NCI-H2029 (cell line): Measurements from ENCODE around the gene MNX1.

Source experiments
- DNase-seq: peaks from one replicate; lab custom pipeline; 2025; lab: John Stamatoyannopoulos, UW

Gene MNX1

DNA sequence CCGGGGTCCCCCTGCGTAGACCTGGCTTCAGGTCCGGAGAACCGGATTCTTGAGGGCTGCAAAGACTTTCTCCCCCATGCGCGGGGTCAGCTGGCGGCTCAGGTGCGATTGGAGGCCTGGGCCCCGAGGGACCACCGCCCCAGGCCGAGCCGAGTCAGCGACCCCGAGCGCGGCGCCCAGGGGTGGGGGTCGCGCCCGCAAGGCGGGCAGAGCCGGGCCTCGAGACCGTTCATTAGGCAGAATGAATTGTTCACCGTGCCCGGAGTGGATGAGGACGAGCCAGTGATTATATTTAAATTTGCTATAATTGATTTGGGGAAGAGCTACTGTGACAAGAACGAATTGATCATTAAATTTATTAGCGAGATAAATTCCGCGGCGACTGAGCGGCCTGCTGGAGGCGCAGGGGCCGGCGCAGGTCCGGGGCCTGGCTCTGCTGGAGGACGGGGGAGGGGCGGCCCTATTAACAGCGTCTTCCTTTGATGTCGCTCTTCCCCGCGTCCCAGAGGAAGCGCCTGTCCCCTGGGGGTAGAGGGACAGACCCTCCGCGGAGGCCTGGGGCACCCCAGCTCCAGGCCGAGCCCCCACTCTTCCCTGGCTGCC lies 7.5 kb downstream of the MNX1 start:
- DNase-seq = no peak

DNA sequence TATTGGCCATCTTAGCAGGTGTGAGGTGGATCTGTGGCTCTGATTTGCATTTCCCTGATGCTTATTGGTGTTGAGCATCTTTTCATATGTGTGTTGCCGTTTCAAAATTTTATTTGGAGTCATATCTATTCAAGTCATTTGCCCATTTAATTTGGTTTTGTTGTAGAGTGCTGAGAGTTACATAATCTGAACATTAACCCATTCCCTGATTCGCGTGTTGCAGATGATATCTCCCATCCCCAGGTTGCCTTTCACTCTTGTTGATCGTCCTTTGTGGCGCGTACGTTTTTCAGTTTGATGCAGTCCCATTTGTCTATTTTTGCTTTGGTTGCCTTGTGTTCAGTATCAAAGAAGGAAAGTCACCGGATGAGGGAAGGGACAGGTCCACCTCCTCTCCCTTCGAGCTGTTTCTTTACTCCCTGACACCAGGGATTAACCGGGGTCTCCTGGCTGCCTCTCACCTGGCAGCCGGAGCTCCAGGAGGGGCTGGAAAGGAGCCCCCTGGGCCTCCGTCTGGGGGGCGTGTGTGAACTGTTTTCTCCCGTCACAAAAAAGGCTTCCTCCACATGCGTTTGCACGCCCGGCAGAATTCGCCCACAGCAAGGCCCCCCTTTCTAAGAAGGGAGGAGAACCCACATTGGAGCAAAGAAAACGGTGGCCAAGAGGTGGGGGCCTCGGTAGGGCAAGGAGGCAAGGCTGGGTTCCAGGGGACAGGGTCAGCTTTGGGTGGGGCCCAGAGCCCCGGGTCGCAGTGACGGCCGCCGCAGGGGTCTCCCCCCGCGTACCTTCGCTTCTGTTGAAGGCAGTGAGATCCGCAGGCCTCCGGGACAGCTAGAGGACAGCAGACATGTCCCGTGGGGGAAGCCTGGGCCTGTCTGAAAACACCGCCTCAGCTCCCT lies 8.3 kb downstream of the MNX1 start:
- DNase-seq = no peak

DNA sequence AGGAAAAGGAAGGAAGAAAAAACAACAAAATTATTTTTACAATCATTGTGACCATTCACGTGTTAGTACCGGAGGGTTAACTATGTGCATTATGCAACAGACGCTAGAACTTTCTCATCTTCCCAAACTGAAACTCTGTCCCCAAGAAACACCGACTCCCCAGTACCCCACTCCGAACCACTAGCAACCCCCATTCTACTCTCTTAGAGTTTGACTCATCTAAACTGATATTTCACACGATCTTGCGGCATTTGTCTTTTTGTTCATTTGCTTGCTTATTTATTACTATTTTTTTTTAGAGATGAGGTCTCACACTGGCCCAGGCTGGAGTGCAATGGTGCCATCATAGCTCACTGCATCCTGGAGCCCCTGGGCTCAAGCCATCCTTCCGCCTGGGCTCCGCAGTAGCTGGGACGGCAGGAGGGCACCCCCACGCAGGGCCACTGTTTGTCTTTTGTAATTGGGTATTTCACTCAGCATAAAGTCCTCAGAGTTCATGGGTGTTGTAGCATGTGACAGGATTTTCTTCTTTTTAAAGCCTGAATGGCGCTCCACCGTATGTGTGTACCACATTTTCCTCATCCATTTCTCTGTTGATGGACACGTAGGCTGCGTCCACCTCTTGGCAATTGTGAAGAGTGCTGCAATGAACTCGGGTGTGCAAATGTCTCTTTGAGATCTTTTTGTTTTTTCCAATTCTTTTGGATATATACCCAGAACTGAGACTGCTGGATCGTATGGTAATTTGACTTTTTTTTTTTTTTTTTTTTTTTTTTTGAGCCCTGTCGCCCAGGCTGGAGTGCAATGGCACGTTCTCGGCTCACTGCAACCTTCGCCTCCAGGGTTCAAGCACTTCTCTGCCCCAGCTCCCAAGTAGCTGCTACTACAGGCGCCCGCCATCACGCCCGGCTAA lies 9.5 kb downstream of the MNX1 start:
- DNase-seq = no peak

DNA sequence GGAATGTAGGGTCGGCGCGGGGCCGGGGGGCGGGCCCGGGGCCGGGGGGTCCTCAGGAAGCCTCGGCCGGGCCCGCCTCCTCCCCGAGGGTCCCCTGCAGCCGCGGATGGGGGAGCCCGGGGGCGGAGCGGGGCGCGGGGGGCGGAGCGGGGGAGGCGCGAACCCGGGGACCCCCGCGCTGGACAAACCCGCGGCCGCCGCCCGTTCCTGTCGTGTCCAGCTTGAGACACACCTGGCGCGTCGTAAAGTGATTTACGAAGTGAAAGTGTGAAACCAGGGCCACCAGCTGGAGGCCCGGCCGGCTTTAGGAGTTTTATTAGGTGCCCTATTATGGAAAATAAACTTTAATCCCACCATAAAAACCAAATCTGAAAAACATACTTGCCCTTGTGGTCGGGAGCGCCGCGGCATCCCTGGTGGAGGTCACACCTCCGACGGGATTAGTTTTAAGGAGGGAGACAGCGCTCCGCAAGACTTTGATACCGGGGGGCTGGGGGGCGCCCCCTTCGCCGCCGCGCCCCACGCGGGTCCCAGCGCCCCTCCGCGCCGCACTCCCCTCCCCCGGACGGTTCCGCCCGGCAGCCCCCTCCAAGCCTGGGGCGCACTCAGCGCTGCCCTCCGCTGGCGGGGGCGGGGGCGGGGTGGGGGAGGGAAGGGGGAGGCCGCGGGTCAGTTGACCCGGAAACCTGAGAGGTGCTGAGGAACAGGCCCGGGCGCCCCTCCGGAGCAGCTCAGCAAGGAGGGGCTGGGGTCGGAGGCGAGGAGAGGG lies 10.3 kb downstream of the MNX1 start:
- DNase-seq = peak; percentile 16

DNA sequence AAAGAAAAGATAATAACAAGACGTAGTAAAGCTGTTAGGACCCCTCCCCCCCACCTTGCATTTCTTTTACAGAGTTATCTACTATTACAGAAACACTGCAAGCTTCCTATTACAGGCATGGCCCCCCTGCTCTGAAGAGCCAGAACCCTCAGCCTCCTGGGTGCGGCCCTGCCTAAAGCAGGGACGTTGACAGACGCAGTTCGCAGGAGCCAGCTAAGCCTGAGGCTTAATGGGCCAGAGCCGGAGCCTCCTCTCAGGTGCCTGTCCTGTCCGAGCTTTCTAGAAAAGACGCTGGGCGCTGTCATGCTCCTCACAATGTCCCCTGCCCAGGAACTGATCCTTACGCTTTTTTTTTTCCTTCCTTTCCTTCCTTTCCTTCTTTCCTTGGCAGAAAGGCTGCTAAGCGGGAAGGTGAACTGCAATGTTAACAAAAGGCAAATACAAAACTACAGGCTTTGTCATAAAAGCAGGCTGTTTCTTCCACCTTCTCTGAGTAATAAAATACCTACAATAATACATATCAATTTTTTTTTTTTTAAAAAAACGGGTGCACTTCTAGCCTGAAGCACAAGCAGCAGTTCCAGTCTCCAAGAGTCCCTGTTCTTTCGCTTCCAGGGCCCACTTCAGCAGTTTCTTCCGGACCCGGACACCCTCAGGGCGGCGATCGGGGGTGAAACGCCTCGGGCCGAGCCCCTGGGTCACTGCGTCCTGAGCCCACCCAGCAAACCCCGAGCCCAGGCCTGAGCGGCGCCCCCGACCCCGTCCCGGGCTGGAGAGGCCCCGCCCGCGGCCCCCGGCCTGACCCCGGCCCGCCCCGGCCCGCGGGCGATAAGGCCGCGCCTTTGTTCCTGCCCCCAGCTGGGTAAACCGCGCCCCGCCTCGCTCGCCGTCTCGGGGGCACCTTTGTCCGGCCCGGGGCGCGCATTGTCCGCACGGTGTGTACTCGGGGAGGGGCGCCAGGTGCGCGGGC lies 11.2 kb downstream of the MNX1 start:
- DNase-seq = no peak

DNA sequence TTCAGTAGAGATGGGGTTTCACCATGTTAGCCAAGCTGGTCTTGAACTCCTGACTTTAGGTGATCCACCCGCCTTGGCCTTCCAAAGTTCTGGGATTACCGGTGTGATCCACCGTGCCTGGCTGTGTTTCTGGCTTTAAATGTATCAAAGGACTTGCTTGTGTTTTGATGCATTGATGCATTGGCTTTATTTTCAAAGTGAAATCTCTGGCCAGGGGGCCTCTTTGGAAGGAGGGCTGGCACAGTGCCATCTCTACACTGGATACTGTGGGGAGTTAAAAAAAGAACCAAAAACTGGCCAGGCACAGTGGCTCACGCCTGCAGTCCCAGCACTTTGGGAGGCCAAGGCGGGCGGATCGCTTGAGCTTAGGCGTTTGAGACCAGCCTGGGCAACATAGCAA lies 16.0 kb downstream of the MNX1 start:
- no peak for DNase-seq

DNA sequence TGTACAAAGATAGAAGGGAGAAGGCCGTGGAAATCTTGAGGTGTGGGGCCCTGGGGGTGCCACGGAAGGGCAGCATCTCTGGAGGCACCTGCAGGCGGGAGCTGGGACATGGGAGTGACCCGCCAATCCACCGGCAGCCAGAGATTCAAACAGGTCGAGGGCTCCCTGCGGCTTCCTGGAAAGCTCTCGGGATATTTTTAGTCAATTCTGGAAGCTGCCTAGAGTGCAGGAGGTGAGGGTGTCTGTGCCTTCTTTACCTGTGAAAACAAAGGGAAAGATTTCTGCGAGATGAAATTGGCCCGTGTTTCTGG lies 16.6 kb downstream of the MNX1 start:
- no peak for DNase-seq

DNA sequence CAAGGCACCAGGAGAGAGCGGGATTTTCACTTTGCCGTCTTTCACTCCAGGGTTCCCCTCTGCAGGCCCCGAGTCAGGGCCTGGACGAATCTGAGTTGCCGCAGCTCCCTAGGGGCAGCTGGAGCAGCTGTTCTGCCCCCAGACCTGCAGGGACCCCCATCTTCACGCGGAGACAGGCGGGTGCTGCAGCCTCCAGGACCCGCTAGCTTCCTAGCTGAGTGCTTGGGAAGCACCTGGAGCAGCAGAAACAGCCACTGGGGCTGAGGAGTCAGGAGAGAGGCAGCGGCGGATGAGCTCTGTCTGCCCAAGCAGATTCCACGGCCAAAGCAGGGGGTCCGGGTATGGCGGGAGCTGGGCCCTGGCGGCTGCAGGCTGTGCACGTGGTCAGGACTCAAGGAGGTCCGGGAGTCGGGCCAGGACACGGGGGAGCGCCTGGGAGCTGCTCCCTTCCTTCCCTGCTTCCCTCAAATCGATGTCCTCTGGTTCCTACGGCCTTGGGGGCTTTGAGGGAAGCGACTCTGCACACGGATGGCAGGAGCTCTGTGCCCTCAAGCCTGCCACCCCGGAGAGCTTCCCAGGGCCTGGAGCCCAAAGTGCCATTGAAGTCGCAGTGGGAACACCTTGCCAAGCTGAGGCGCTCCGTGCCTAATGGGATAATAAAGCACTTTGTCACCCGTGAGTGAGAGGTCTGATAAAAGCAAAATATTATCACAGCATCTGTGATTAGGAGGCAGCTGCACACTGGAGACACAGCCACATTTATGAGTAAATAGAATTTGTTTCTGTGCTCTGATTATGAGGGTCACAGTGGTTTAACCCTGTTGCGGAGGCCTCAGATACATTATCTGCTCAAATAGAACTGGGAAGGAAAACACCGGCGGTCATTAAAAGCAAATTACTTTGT lies 17.2 kb downstream of the MNX1 start:
- DNase-seq = no peak

DNA sequence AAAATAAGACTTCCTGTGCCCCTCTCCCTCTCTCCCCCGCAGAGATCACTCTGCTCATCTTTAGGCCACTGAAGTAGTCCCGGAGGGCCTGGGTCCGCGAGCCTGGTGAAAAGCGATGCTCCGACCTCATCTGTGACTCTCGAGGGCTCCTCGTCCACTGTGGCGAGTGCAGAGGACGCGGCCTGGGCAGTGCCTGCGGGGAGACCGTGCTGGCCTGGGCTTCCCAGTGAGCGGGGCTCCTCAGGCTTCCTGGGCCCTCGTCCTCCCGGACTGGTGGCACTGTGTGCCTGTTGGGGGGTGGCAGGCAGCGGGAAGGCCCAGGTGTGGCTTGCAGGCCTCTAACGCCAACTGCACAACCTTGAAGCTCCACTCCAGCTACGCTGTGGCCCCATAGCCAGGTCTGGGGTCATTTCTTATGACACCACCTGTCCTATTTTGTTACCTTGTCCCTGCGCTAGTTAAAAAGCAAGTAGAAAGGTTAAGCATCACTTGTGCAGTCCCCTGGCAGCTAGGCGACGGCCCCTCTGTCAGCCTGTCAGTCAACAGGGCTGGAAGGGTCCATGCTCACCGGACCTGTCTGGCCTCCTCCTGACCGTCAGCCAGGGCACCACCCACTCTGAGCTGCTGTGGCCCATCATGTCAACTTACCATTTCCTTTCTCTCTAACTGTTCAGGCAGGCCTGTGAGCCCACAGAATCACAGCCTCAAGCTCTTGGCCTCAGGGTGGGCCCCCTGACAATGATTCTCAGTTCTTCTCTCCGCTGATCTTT lies 20.5 kb downstream of the MNX1 start:
- no peak for DNase-seq

DNA sequence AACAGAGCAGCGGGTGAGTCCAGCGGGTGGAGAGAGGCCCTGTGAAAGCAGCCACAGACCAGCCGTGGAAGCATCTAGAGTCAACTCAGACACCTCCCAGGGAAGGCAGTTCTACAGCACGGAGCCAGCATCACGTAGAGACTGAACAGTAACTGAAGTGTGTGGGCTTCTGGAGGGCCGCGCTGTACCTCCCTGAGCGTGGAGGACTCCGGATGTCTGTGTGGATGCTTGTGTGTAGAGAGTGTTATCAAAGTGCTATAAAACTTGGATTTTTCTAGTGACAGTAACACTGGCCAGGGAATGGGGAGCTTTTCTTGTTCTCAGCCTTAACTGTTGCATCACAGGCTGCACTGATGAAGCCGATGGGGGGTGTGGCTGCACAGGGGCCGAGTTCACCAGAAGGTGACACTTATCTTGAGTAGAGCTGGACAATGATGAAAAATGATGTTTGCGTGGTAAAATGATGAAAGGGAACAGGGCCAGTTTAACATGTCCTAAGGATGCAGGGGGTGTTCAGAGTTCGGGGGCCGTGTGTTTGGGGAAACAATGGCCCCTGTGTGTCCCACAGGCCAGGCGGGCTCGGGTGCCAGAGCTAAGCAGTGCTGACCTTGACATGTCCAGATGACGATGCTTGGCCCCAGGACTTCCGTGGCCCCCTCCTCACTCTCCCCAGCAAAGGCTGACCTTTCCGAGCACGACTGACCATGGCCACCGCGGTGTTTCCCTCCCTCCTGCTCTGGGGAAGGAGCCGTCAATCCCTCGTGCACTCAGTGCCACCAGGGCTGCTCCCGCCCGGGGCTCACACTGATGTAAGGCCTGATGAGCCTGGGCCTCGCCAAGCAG lies 21.9 kb downstream of the MNX1 start:
- no peak for DNase-seq

DNA sequence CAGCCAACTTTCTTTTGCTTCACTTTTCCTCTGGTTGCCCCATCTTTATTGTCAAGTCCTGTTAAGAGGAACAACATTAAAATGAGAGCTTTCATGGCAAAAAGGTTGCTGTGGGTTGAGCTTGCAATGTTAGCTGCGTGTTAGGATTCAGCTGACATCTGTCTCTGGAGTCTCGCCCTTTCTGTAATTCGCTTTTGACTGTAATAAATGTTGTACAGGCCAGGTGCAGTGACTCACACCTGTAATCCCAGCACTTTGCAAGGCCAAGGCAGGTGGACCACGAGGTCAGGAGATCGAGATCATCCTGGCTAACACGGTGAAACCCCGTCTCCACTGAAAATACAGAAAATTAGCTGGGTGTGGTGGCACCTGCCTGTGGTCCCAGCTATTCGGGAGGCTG lies 24.1 kb downstream of the MNX1 start:
- DNase-seq = no peak

DNA sequence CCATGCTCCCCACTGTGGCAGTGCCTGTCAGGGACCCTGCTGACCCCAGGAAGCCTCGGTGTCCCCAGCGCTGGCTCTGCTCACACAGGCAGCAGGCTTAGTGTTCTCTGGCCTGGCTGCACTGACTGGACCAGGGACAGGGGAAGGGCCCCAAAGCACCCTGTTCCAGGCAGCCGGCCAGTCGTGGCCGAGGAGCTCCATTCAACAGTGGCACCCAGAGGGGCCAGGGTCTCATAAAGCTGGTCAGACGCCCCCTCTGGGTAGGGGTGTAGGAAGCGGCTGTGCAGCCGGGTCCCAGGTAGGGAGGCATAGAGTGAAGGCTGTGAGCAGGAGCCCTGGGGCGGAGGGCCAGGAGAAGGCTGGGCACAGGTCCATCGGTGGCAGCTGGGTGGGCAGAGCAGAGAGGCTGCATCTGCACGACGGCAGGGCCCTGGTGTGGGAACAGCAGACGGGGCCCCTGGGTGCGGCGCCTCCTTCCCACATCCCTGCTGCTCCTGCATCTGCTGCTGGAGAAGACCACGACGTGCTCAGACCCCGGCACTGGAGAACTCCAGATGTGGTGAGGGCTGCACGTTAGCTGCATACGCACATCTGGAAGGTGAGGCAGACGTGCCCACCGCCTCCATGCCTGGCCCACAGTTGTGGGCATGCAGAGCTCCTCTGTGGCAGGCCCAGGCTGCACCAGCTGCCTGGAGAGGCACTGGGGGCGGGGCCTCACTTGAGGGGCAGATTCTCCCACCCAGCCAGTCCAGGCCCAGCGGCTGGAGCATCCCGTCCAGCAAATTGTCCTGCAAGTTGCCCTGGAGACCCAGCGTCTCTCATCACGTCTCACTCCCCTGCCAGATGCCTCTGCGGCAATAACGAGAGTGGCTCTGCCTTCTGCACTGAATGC lies 25.1 kb downstream of the MNX1 start:
- DNase-seq = no peak

DNA sequence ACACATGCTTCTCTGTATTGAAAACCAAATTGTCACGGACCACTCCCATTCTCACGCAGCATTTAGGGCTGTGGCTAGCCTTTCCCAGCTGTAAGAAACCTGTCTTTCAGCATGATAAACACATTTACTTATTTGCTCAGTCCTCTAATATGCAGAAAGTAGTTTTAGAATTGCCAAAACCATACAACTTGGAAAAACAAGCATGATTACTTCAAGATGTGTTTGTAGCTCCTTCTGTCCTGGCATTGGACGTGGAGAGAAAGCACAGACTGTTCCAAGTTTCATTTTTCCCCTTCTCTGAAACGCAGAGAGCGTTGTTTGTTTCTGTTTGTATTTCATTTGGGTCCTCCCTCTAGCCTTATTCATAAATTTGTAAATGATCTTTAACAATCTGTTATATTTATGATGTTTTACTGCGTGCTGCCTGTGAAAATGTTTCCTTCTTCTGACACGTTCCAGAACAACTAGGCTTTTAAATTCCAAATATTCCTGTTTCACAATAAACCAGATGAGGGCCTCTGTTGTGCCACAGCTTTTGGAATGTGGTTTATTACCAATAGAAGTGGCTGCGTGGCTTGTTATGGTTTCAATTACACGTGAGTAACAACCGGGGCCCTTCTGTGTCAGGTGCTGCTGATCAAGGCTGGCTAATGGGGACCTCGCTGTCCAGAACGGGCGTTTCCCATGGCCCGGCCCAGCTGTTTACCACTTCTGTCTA lies 26.1 kb downstream of the MNX1 start:
- no peak for DNase-seq

DNA sequence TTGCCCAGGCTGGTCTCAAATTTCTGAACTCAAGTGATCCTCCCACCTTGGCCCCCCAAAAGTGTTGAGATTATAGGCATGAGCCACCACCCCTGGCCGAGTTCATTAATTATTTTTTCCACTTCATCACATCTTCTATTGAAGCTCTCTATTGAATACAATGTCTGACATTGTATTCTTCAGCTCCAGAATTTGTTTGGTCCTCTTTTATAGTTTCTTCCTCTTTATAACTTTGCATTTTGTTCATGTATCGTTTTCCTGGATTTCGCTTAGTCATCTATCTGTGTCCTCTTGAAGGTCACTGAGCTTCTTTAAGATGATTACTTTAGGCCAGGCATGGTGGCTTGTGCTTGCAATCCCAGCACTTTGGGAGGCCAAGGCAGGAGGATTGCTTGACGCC lies 30.8 kb downstream of the MNX1 start:
- no peak for DNase-seq

DNA sequence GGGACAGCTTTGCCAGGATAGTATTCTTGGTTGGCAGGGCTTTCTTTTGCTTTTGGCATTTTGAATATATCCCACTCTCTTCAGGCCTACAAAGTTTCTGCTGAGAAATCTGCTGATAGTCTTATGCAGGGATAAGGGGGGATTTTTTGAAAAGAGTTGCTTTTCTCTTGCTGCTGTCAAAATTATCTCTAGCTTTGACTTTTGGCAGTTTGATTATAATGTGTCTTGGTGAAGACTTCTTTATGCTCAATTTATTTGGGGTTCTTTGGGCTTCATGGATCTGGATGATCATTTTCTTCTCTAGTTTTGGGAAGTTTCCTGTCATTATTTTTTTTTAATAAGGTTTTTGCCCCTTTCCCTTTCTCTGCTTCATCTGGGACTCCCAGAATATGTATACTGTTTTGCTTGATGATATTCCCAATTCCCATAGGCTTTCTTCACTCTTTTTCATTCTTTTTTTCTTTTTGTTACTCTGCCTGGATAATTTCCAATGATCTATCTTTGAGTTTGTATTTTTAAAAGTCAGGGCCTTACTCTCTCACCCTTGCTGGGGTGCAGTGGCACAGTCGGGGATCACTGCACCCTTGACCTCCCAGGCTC lies 31.4 kb downstream of the MNX1 start:
- no peak for DNase-seq

DNA sequence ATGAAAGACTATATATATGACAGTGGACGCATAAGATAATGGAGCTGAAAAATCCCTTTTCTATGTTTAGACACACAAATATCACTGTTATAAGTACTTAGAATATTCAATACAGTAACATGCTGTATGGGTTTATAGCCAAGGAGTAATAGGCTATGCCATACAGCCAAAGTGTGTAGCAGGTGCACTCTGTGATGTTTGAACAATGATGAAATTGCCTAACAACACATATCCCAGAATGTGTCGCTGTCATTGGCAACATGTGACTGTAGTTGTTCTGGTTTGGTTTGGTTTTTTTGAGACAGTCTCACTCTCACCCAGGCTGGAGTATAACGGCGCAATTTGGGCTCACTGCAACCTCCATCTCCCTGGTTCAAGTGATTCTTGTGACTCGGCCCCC lies 34.8 kb downstream of the MNX1 start:
- peak; percentile 30 for DNase-seq
